H9 (cell line): ENCODE data around the gene DCAF12. TPM values are rescaled to one million over a fixed set of nuclear protein-coding genes. Genes with fewer than 3 reads are reported as not detected.

Source experiments
- DNase-seq: peaks from one replicate; pipeline ENCODE4 v3.0.0-alpha.2; 2017
- H2AFZ ChIP-seq: one replicate; pipeline ENCODE4 v1.6.1; 2013; ENCODE audit warnings: mild to moderate bottlenecking, low read length, control low read depth, moderate library complexity
- H2AK5ac ChIP-seq: 2 replicates; pipeline ENCODE4 v1.6.1; 2013; ENCODE audit warnings: low read length, control low read depth, mixed read lengths; ENCODE audit not compliant: insufficient read length
- H2BK120ac ChIP-seq: one replicate; pipeline ENCODE4 v1.6.1; 2013; ENCODE audit warnings: low read depth, mild to moderate bottlenecking, low read length, control low read depth, inconsistent platforms; ENCODE audit not compliant: poor library complexity, severe bottlenecking
- H2BK12ac ChIP-seq: 2 replicates; pipeline ENCODE4 v1.6.1; 2013; ENCODE audit warnings: low read length, control low read depth, mixed read lengths, low read depth; ENCODE audit not compliant: insufficient read length
- H2BK15ac ChIP-seq: 2 replicates; pipeline ENCODE4 v1.6.1; 2013; ENCODE audit warnings: low read depth, low read length, control low read depth
- H2BK20ac ChIP-seq: one replicate; pipeline ENCODE4 v1.6.1; 2013; ENCODE audit warnings: low read depth, mild to moderate bottlenecking, low read length, control low read depth, inconsistent platforms; ENCODE audit not compliant: poor library complexity, severe bottlenecking
- H2BK5ac ChIP-seq: 2 replicates; pipeline ENCODE4 v1.6.1; 2013; ENCODE audit warnings: low read length, control low read depth, mixed read lengths; ENCODE audit not compliant: insufficient read length
- H3K14ac ChIP-seq: 2 replicates; pipeline ENCODE4 v1.6.1; 2013; ENCODE audit warnings: low read length, control low read depth; ENCODE audit not compliant: insufficient read depth
- H3K18ac ChIP-seq: 2 replicates; pipeline ENCODE4 v1.6.1; 2013; ENCODE audit warnings: low read depth, mild to moderate bottlenecking, mixed read lengths, low read length, control low read depth; ENCODE audit not compliant: insufficient read length
- H3K23ac ChIP-seq: 2 replicates; pipeline ENCODE4 v1.6.1; 2013; ENCODE audit warnings: low read length, control low read depth, mixed read lengths, low read depth; ENCODE audit not compliant: insufficient read length
- H3K23me2 ChIP-seq: 2 replicates; pipeline ENCODE4 v1.6.1; 2013; ENCODE audit warnings: low read depth, mild to moderate bottlenecking, mixed read lengths, low read length, control low read depth; ENCODE audit not compliant: insufficient read length, poor library complexity, severe bottlenecking
- H3K27ac ChIP-seq: 2 replicates; pipeline ENCODE4 v1.5.1; 2013; ENCODE audit warnings: low read length, control low read depth, mixed read lengths, low read depth; ENCODE audit not compliant: insufficient read length
- H3K27me3 ChIP-seq: 2 replicates; pipeline ENCODE4 v1.6.1; 2013; ENCODE audit warnings: low read length, control low read depth, inconsistent platforms; ENCODE audit not compliant: insufficient read depth
- H3K4ac ChIP-seq: 2 replicates; pipeline ENCODE4 v1.6.1; 2013; ENCODE audit warnings: low read depth, mild to moderate bottlenecking, control low read depth, inconsistent platforms, low read length, moderate library complexity
- H3K4me1 ChIP-seq: 2 replicates; pipeline ENCODE4 v1.6.1; 2013; ENCODE audit warnings: low read length, control low read depth, inconsistent platforms; ENCODE audit not compliant: insufficient read depth
- H3K4me2 ChIP-seq: 2 replicates; pipeline ENCODE4 v1.6.1; 2013; ENCODE audit warnings: low read length, control low read depth, mixed read lengths; ENCODE audit not compliant: insufficient read length, insufficient read depth
- H3K56ac ChIP-seq: 2 replicates; pipeline ENCODE4 v1.6.1; 2013; ENCODE audit warnings: low read depth, mild to moderate bottlenecking, mixed read lengths, low read length, control low read depth; ENCODE audit not compliant: insufficient read length
- H3K79me1 ChIP-seq: 2 replicates; pipeline ENCODE4 v1.6.1; 2013; ENCODE audit warnings: low read depth, mild to moderate bottlenecking, moderate library complexity, low read length, control low read depth, inconsistent platforms; ENCODE audit not compliant: insufficient read depth, poor library complexity, severe bottlenecking
- H3K79me2 ChIP-seq: 2 replicates; pipeline ENCODE4 v1.6.1; 2013; ENCODE audit warnings: low read length, control low read depth, inconsistent platforms; ENCODE audit not compliant: insufficient read depth
- H3K9ac ChIP-seq: 2 replicates; pipeline ENCODE4 v1.6.1; 2013; ENCODE audit warnings: low read length, control low read depth, mixed read lengths; ENCODE audit not compliant: insufficient read length; ENCODE audit errors: extremely low read depth
- H3K9me3 ChIP-seq: one replicate; pipeline ENCODE4 v1.6.1; 2013; ENCODE audit warnings: low read depth, low read length, inconsistent platforms; ENCODE audit not compliant: control insufficient read depth
- H3T11ph ChIP-seq: one replicate; pipeline ENCODE4 v1.6.1; 2013; ENCODE audit warnings: mild to moderate bottlenecking, low read length, control low read depth, inconsistent platforms
- H4K20me1 ChIP-seq: one replicate; pipeline ENCODE4 v1.6.1; 2013; ENCODE audit not compliant: control insufficient read depth, insufficient read length, insufficient read depth
- H4K5ac ChIP-seq: 2 replicates; pipeline ENCODE4 v1.6.1; 2013; ENCODE audit warnings: low read depth, mild to moderate bottlenecking, mixed read lengths, low read length, control low read depth; ENCODE audit not compliant: insufficient read length
- H4K8ac ChIP-seq: replicated peaks from 2 replicates; pipeline ENCODE4 v1.6.1; 2013; ENCODE audit warnings: low read length, control low read depth, mixed read lengths, low read depth; ENCODE audit not compliant: insufficient read length
- H4K91ac ChIP-seq: 2 replicates; pipeline ENCODE4 v1.6.1; 2013; ENCODE audit warnings: low read depth, mild to moderate bottlenecking, moderate library complexity, mixed read lengths, low read length, control low read depth; ENCODE audit not compliant: insufficient read length
- H3K27ac Mint-ChIP-seq, 3 experiments: 2 replicates in 2 of 3; 3 replicates in 1 of 3; pipeline ENCODE4 v1.8.0; 2020 to 2021; ENCODE audit warnings: mixed read lengths in 3 of 3, mild to moderate bottlenecking in 1 of 3, moderate library complexity in 1 of 3
- H3K27me3 Mint-ChIP-seq: 2 replicates; pipeline ENCODE4 v1.8.0; 2021; ENCODE audit warnings: low read depth, mild to moderate bottlenecking, moderate library complexity, mixed read lengths
- H3K36me3 Mint-ChIP-seq, 3 experiments: 2 replicates in 2 of 3; 3 replicates in 1 of 3; pipeline ENCODE4 v1.8.0; 2020 to 2021; ENCODE audit warnings: low read depth in 3 of 3, mixed read lengths in 3 of 3; ENCODE audit not compliant: insufficient read depth in 1 of 3
- H3K4me1 Mint-ChIP-seq, 2 experiments: 2 replicates each; pipeline ENCODE4 v1.8.0; 2020; ENCODE audit warnings: mixed read lengths in 2 of 2
- H3K4me3 Mint-ChIP-seq, 2 experiments: 2 replicates in 1 of 2; 3 replicates in 1 of 2; pipeline ENCODE4 v1.8.0; 2020 to 2021; ENCODE audit warnings: mild to moderate bottlenecking in 2 of 2, mixed read lengths in 2 of 2, moderate library complexity in 1 of 2
- H3K9me3 Mint-ChIP-seq, 2 experiments: 2 replicates in 1 of 2; 3 replicates in 1 of 2; pipeline ENCODE4 v1.8.0; 2020; ENCODE audit warnings: mild to moderate bottlenecking in 2 of 2, mixed read lengths in 2 of 2, moderate library complexity in 1 of 2
- CTCF ChIP-seq: fragments of 200-600 bp; sonication (generic); conservative IDR thresholded peaks from 3 replicates; pipeline ENCODE4 v1.8.0; 2021; ENCODE audit warnings: antibody characterized with exemption, mild to moderate bottlenecking
- WGBS: extraction: QIAGEN DNeasy Blood & Tissue Kit; methylation state at CpG from one replicate; pipeline ENCODE4 v1.1.7; 2013; ENCODE audit warnings: missing lambda C conversion rate, low lambda C conversion rate, mixed read lengths; ENCODE audit not compliant: insufficient read length; ENCODE audit errors: extremely low coverage; 5-methylcytosine and 5-hydroxymethylcytosine counted together
- total RNA-seq: library from RNA; stranded (reverse); gene quantifications from 2 replicates; pipeline ENCODE4 v1.2.1, GENCODE V29; 2021

DCAF12 gene
- total RNA-seq, 1 experiment from 2014 or later: 33.6 TPM

- no peak overlapping the region for H4K8ac ChIP-seq
- no peak overlapping the region for H3K4me2 ChIP-seq
- no peak overlapping the region for H2BK5ac ChIP-seq
- no peak overlapping the region for H2BK15ac ChIP-seq
- no peak overlapping the region for H3K23ac ChIP-seq
- no peaks in the 10 kb centered on the region for H3K27me3 ChIP-seq
- no peaks in the 10 kb centered on the region for H3K79me2 ChIP-seq
- TF ChIP-seq CTCF: no peak
- no peak overlapping the region for H4K91ac ChIP-seq
- no peak overlapping the region for H4K5ac ChIP-seq
- Mint-ChIP-seq H3K9me3 (no peaks in the 10 kb centered on the region), H3K4me1 (no peaks in the 10 kb centered on the region), H3K27ac (no peak overlapping the region; a peak in 1 of 7 replicates), H3K36me3 (peaks cover 21 to 72% (median 44%) of the 10 kb centered on the region in 3 experiments; a peak in 6 of 7 replicates), H3K4me3 (no peak overlapping the region), H3K27me3 (no peaks in the 10 kb centered on the region)
- no peak overlapping the region for H3K4ac ChIP-seq
- H2AK5ac ChIP-seq: no peak overlapping the region
- H4K20me1 ChIP-seq: no peaks in the 10 kb centered on the region
- H3K9ac ChIP-seq: no peak overlapping the region
- H3K79me1 ChIP-seq: peaks cover 5% of the 10 kb centered on the region
- no peaks in the 10 kb centered on the region for H3K23me2 ChIP-seq
- H3K56ac ChIP-seq: no peak overlapping the region
- DNase-seq: no peak
- WGBS: no CpG with 5 or more reads among the region's 4 CpGs
- H2AFZ ChIP-seq: no peak overlapping the region
- H3K4me1 ChIP-seq: no peaks in the 10 kb centered on the region
- no peak overlapping the region for H2BK20ac ChIP-seq
- no peak overlapping the region for H3K18ac ChIP-seq
- H2BK120ac ChIP-seq: no peak overlapping the region
- H3K9me3 ChIP-seq: no peaks in the 10 kb centered on the region
- H3T11ph ChIP-seq: no peak overlapping the region
- H3K14ac ChIP-seq: no peak overlapping the region
- no peak overlapping the region for H2BK12ac ChIP-seq
- no peak overlapping the region for H3K27ac ChIP-seq
Measured at GRCh38 chr9:34114436-34114835, 12.1 kb downstream of the DCAF12 start.
